Gastrocnemius medialis (tissue), 4 donors: Measurements from ENCODE around the gene ACSL4.

Source experiments
- POLR2A ChIP-seq, 2 donors: fragments of 450-650 bp; IDR thresholded peaks; one replicate each; pipeline ENCODE4 v1.6.1; 2017; ENCODE audit warnings: antibody characterized with exemption in 2 of 2, mild to moderate bottlenecking in 2 of 2, moderate library complexity in 2 of 2
- TF ChIP-seq, protein P1 (sequence below), 5 experiments: fragments of 450-650 bp in 3 of 5; fragments of 200-600 bp in 2 of 5; sonication (generic) in 2 of 5; IDR thresholded peaks in 4 of 5; conservative IDR thresholded peaks in 1 of 5; 1 replicate in 4 of 5; 2 replicates in 1 of 5; pipeline ENCODE4 v1.5.1; 2016 to 2019; ENCODE audit warnings: antibody characterized with exemption in 5 of 5, mild to moderate bottlenecking in 3 of 5, moderate library complexity in 3 of 5

DNA sequence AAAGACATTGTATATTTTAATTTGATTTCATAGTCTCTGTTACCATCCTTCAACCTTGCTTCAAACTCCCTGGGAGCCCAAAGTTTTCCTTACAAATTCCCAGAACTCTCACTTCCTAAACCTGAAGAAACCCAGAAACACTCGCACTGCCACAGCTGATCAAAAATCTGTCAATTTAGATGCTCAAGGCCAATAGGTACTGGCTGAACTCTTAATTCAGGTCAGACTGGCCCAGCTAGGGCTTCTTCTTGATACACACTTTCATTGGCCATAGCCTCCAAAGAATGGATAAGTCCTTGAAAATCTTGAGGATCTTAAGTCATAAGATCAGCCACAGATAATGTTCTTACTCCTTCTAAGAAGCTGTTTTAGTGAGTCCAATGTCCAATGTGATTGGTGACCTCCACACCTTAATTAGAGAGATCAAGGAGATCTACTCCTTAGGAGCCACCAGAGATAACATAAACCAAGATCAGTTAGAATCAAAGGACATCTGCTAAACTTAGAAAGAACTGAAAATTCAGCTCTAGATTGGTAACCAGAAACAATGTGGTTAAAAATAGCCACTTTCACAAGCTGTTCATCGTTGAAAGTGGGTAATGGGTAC lies 51.5 kb downstream of the ACSL4 start:
- TF ChIP-seq POLR2A (IDR thresholded peaks at IDR 0.05): no peak
- TF ChIP-seq, protein P1, sequence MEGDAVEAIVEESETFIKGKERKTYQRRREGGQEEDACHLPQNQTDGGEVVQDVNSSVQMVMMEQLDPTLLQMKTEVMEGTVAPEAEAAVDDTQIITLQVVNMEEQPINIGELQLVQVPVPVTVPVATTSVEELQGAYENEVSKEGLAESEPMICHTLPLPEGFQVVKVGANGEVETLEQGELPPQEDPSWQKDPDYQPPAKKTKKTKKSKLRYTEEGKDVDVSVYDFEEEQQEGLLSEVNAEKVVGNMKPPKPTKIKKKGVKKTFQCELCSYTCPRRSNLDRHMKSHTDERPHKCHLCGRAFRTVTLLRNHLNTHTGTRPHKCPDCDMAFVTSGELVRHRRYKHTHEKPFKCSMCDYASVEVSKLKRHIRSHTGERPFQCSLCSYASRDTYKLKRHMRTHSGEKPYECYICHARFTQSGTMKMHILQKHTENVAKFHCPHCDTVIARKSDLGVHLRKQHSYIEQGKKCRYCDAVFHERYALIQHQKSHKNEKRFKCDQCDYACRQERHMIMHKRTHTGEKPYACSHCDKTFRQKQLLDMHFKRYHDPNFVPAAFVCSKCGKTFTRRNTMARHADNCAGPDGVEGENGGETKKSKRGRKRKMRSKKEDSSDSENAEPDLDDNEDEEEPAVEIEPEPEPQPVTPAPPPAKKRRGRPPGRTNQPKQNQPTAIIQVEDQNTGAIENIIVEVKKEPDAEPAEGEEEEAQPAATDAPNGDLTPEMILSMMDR (IDR thresholded peaks at IDR 0.05 in 4 of 5, conservative IDR thresholded peaks at IDR 0.05 in 1 of 5): no peak
